Suppressor macrophage treated with lipopolysaccharide for 1 hour (primary cell): Measurements from ENCODE around the gene CD44.
A peak's percentile ranks its signal among the peaks of the same experiment; 100 is the strongest.

ENCODE experiments used
- DNase-seq, 3 donors: peaks; one replicate each; pipeline ENCODE4 v3.0.0-alpha.2; 2020 to 2022

Gene CD44

DNA sequence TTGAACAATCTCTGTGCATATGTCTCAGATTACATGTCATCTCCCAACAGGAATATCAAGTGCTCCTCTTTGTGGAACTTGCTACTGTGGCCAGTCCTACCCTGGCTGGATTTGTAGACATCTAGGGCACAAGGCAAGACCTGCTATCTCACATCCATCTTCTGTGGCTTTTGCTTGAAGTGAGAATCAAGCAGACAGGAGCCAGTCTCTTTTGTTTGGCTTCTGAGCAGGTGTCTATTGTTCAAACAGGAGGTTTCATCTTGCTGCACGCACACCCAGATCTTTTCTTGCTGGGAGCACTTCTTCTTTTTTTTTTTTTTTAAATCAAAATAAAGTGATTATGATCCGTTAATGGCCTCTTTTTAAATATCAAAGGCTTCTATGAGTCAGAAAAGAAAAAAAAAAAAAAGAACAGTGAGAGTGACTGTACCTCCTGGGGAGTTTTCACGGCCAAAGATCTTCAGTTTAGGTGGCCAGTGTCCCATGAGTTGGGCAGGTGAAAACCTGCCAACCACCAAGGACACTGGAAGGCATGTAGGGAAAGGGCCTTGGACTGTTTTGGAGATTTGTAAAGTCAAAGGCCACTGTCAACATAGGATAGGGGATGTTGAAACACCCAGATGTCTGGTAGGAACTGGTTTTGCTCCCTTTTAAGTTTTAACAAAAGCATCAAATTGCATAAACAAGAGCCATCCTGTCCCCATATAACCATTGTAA, 78.1 kb downstream of the CD44 start:
- DNase-seq: no peak

- DNase-seq: peak in 2 of 3 donors; percentile 58 to 62
Measured at GRCh38 chr11:35218956-35219355, 80.0 kb downstream of the CD44 start.

DNA sequence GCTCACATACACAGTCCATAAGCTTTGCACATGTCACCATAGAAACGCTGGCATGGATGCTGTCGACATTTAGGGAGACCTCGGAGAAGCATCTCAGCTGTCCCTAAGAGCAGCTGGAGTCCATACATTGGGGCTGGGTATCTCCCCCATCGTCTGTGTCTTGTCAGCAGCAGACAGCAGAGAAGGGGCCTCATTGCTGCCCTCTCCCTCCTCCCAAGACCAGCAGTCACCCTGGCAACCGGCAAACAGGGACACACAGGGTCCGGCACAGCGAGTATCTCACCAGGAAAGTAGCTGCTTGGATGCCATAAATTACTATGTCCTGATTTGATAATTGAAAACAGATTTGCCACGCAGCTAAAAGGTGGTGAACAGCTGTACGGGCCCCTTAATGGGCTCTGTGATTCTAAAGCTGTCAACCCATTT, 84.4 kb downstream of the CD44 start:
- DNase-seq: peak in 1 of 3 donors; percentile 53

- DNase-seq: peak; percentile 46 to 68 (median 61)
Measured at GRCh38 chr11:35223991-35224390, 85.0 kb downstream of the CD44 start.

- DNase-seq: peak; percentile 35 to 64 (median 57)
Measured at GRCh38 chr11:35225946-35226520, 87.1 kb downstream of the CD44 start.

GRCh38 chr11:35226756-35227155, 87.8 kb downstream of the CD44 start:
- peak in 1 of 3 donors; percentile 38 for DNase-seq

- DNase-seq: peak; percentile 71 to 88 (median 87)
Measured at GRCh38 chr11:35227576-35228327, 88.8 kb downstream of the CD44 start.

DNA sequence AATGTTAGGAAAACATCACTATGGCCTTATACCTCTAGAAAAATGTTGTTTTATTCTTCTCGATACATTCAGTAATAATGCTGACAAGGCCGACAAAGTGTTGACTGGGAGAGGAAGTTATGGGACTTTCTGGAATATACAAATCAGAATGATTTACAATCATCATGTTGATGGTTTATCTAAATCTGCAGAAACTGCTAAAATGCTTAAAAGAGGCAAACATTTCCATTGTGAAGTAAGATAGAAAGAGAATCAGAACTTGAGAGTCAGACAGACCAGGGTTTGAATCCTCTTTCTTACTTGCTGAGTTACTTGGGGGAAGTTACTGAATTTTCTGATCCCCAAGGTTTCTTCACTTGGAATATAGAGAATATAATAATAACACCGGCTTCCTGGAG, 89.4 kb downstream of the CD44 start:
- DNase-seq: peak; percentile 35 to 76 (median 71)

GRCh38 chr11:35230388-35230787, 91.4 kb downstream of the CD44 start:
- DNase-seq: peak in 2 of 3 donors; percentile 57 to 60

GRCh38 chr11:35231076-35231860, 92.3 kb downstream of the CD44 start:
- DNase-seq: peak; percentile 43 to 54 (median 50)

DNA sequence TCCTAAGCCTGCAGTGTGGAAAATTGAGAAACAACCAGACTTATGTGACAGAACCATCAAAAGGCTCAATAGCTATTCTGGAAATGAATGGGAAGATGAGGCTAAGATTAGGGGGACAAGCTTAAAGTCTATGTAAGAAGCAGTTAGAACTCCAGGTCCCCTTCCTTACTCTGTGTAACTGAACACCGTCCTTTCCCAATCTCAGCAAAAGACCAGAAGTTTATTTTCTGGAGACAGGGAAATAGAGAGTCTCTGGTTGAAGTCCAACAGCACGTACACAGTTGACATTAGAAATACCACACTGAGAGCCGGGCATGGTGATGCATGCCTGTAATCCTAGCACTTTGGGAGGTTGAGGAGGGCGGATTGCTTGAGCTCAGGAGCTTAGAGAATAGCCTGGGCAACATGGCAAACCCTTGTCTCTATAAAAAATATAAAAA, 93.9 kb downstream of the CD44 start:
- DNase-seq: peak; percentile 60 to 70 (median 68)

DNA sequence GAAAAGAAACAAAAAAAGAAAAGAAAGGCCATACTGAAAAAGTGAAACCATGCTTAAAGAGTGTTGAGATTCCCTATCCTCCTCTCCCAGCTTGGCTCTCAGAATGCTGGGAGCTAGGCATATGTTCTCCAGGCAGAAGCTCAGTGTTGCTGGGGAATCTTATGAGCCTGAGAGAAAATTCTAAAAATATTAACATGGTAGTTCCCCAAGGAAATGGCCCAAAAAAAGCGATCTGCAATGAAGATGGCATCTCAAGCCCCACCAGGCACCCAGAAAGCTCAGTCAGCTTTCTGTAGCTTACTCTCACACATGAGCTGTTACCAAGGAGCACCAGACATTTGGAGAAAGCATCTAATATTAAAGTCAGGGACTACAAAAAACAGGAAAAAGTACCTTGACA, 94.5 kb downstream of the CD44 start:
- peak; percentile 68 to 78 (median 77) for DNase-seq

DNA sequence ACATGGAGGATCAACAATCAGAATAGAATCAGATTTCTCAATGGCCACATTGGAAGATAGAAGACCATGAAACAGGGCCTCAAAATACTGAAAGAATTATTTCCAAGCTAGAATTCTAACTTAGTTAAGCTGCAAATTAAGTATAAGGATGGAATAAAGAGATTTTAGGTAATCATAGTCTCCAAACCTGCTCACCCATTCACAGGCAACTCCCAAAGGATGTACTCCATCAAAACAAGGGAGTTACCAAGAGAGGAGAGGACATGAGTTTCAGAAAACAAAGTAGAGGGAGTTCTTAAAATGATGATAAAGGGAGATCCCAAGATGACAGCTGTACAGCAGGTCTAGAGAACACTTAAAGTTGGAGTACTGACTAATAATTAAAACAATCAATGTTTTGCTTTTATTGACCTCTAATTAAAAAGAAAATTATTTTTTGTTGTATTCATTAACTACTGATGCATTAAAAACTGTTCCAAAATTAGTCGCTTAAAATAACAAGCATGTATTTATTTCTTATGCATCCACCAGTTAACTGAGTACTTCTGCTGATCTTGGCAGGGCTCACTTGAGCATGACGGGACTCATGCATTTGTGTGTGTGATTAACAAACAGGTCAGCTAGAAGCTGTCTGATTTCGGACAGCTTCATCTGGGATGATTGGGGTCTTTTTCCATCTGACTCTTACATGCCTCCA, 95.6 kb downstream of the CD44 start:
- DNase-seq: peak; percentile 59 to 77 (median 71)

DNA sequence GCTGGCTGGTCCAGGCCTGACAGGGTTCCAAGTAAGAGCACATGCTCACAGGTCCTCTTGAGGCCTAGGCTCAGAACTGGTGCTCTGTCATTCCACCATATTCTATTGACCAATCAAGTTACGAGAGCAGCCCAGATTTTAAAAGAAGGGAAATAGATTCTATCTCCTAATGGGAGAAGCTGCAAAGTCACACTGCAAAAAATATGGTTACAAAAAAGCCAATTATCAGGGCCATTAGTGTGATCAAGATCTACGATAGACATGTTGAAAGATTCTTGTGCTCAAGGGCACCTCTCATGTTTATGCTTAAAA, 96.1 kb downstream of the CD44 start:
- peak in 1 of 3 donors; percentile 60 for DNase-seq

GRCh38 chr11:35235498-35235897, 96.5 kb downstream of the CD44 start:
- DNase-seq: peak in 1 of 3 donors; percentile 39

DNA sequence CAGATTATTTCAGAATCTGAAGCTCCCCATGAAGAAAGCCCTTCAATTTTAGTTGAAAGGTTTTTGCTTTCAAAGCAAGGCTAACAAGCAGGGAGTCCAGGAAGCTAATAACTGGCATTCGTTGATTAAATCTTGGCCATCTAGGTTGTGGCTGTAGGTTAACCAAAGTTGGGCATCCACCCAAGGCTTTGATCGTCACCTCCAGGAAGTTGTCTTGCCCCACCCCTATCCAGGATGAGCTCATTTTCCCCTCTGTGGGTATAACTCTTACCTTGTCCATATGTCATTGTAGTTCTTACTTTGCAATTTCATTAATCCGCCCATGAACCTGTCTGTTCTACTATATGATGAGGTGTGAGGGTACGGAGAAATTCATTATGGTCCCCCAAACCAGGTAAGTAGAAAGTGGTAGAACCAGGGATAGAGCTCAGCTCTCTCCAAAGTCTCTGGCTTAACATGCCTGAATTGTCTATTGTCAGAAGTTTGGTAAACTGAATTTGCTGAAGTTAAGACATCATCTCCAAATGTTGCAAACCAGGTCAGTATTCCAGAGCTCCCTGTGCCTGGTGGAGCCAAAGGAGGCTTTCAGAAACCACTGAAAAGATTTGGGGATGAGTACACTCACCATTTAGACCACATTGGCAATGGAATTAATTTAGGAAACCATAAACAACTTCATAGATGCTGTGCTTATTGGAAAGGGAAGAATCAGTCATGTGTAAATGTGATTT, 97.1 kb downstream of the CD44 start:
- peak; percentile 58 to 67 (median 60) for DNase-seq

DNA sequence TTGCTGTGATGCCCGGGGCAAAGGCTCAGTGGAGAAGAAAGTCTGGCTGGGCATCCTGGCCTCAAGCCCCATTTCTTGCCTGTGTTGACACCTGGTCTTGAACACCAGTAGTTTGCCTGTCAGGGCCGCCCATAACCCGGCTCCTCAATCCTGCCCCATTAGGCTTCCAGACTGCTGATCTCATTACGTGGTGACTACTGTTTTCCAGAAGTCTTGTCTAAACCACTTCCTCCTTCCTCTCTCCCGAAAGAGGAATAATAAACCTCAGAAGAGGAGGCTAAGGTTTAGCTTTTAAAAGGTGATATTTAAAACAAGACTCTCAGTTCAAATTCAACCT, 97.7 kb downstream of the CD44 start:
- DNase-seq: peak; percentile 83 to 90 (median 84)

DNA sequence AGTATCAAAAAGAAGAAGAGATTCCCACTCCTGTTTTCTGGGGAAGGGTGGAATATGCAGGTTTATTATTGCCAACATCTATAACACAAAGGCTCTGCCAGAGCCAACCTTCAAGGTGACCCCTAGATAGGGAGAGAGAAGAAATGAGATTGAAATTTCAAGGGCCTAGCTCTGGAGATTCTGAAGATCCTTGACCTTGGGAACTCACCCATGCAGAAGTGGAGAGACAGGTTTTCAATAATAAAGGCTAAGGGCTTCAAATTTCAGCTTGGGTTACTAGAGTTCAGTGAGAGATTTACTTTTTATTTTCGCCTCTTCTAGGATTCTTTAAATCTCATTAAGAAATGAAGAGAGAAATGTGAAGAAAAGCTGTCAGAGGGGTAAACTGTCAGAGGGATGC, 98.4 kb downstream of the CD44 start:
- DNase-seq: peak; percentile 18 to 28 (median 20)

GRCh38 chr11:35237860-35238715, 99.1 kb downstream of the CD44 start:
- DNase-seq: peak; percentile 60 to 80 (median 68)

DNA sequence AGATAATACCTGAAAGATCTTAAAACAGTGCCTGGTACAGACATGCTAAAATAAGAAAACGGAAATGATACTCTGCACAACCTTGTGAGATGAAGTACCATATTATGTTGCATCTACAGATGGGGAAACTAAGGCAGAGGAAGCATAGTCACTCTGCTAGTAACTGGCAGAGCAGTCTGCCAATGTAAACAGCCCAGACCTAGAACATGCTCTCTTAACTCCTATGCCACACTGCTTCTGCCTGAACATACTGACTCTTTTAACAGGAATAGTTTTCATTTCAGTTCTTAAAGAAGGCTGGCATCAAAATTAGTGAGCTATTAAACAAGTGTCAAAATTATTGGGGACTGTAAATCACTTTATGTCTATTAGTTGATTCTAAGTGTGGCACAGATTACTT, 99.9 kb downstream of the CD44 start:
- DNase-seq: no peak
